ENCODE results near the gene NPAS2.

Gene NPAS2

DNA sequence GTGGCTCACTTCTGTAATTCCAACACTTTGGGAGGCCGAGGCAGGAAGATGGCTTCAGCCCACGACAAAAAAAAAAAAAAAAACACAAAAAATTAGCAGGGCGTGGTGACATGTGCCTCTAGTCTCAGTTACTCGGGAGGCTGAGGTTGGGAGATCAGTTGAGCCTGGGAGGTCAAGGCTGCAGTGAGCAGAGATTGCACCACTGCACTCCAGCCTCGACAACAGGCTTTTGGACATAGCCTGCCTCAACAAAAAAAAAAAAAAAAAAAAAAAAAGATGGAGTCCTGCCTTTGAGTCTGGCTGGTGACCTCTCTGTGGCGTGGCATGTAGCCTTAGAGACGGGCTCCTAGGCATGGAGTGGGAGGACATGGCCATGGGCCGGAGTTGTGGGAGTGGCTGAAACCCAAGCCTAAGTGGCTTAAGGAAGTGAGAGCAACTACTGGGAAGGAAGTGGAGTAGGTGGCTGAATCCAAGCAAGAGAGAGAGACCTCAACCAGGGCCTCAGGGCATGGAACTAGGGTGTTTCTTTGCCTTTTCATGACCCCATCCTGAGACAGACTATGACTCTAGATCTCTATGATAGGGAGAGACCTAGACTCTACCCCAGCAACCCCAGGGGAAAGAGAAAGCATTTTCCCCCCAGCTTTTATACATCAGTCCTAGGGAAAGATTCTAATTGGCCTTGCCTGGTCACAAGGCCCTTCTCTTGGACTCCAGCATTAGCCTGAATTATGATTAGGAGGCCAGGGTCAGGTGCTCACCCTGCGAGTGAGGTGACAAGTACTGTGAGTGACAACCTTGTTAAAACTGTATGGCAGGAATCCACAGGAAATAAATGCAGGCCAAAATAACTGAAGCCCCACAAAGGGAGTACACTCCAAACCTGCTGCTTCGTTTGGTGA is 34.2 kb downstream of the NPAS2 start:
- DNase-seq (ENCODE audit: low read depth): no peak

DNA sequence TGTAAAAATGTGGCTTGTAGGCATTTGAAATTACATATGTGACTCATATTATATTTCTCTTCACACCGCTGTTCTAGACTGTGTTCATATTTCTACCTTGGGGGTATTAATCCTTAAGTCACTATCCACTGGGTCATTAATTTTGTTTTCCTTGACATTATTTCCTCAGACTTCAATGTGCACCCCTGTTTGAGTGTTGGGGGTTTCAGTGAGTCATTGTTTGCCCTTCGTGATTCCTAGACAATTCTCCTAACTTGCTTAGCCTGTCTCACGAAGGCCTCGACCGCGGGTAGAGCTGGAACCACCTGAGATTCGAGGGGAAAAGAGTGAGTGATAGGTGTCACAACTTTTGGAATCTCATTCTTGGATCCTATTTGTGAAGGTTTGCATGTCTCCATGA is 35.1 kb downstream of the NPAS2 start:
- no peak for DNase-seq (ENCODE audit: low read depth)

DNA sequence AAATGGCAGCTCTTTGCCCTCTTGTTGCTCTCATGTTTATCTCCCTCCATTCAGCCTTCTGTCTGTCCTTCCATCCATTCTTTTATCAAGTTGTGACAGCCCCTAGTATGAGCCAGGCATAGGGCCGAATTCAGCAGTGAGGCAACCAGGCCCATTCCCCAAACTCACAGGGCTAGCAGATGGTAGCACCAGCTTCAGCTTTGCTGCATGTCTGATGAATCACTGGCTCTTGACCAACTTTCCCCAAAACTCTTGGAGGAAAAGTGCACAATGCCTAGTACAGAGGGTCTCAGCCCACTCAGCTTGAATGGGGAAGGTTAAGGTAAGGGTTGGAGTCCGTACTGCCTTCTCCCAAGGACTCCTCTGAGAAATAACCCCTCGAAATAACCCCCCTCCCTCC is 35.7 kb downstream of the NPAS2 start:
- DNase-seq (ENCODE audit: low read depth): no peak

DNA sequence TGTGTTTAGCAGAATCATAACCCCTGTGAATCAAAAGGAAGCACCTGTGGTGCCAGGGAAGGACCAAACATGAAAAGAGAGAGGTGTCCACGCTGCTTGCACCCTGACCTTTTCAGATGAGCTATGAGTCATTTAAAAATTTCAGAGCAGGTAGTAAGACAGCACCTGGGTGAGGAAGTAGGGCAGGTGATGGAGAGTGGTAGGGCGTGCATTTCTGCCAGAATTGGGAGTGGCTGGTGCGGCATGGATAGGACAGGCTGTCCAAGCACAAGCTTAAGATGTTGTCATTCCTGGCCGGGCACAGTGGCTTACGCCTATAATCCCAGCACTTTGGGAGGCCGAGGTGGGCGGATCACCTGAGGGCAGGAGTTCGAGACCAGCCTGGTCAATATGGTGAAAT is 36.8 kb downstream of the NPAS2 start:
- no peak for DNase-seq (ENCODE audit: low read depth)

DNA sequence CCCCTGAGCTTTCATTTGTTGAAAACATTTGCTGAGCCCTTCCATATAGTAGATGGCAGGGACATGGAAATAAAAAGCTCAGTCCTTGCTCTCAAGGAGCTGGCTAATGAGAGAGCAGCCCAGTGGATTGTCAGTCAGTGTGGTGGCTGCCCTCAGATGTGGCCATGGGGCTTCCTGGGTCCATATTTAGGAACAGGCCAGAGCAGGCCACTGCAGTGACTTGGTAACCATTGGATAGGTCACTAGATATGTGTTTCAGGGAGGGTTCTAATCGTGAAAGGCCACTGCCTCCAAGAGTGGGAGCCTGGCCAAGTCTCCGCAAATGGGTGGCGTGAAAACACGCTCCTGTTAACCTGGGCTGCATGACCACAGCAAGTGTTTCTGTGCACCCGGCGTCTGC is 37.4 kb downstream of the NPAS2 start:
- no peak for DNase-seq (ENCODE audit: low read depth)

DNA sequence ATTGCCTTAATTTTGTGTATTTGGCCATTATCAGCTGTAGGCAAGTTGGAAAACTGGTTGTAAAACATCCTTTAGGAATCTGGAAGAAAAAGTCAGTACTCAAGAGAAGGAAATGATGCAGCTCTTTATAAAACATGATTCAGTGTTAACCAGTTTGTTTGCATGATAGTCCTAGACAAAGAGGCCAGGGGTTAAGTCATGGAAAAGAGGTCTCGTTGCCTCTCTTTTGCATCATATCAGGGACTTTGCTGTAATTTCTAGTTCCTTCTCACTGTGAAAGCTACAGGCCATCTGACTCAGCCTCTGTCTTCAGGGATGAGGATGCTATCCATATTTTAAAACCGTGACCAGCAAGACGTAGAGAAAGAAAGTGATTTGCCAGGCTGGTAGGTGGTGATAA is 38.0 kb downstream of the NPAS2 start:
- no peak for DNase-seq (ENCODE audit: low read depth)

DNA sequence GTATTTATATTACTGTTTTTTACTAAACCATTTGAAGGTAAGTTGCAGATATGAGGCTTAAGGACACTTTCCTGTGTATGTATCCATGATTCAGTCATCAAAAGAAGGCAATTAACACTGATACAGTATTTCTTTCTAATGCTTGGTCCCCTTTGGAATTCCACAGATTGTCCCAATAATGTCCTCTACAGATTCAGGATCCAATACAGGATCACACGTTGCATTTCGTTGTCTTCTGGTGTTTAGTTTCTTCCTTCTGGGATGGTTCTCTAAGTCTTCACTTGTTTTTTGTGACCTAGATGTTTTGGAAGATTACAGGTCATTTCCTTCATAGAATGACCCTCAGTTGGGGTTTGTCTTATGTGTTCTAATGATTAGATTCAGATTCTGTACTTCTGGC is 40.0 kb downstream of the NPAS2 start:
- no peak for DNase-seq (ENCODE audit: low read depth)

DNA sequence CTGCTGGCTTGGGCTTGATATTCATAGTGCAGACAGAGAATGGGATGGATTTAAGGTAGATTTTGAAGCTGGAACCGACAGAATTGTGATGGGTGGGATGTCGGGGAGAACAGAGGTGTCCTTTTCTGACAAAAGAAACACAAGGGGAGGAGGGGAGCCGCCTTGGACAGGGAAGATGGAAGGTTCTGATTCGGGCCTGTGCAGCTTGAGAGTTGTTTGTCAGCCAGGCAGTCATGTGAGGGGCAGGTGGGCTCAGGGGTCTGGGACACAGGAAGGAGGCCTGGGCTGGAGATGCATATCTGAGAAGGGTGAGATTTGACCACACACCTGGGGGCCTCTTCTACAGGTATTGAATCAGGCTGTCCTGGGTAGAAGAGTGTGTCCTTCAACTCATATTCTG is 41.4 kb downstream of the NPAS2 start:
- DNase-seq (ENCODE audit: low read depth): no peak

DNA sequence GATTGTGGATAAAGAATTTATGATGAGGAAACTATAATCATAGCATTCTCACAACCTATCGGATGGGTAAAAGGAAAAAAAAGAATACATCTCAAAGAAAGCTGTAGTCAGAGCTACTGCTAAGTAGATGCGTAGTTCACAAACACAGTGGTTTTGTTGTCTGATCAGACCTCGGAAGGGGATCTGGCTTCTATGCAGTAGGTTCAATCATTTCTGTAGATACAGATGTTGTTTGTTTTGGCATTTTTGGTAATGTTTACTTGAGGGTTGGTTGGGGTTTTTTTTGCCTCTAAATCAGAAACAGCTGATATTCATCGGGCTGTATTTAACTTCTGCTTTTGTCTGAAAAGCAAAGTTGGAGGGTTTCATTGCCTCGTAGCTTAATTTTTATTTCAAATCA is 42.1 kb downstream of the NPAS2 start:
- no peak for DNase-seq (ENCODE audit: low read depth)

DNA sequence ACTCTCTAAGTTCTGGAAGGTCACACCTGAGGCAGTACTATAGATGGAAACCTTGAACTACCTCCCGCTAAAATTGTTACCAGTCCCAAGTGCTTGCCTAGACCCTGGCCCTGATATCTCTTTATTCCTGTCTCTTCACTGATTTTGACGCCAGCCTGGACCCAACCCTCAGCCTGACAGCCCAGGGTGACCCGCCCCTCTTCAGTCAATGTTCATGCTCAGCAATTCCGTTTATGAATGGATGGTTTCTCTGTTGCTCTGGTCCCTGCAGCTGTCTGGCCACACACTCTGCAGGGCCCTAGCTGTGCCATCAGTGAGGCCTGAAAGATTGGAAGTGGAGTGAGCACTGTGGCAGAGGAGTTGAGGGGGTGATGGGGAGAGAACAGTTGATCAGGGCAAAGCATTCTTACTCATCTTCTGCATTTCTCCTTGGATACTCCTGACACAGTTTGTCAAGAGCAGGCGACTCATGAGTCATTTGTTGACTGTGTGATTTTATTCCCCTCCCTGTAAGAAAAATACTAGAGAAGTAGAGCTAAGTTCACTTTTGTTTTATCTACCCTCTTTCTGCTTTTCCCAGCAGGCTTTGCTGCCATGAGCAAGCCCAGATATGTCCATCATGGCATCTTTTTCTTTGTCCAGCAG is 46.0 kb downstream of the NPAS2 start:
- DNase-seq (ENCODE audit: low read depth): no peak

DNA sequence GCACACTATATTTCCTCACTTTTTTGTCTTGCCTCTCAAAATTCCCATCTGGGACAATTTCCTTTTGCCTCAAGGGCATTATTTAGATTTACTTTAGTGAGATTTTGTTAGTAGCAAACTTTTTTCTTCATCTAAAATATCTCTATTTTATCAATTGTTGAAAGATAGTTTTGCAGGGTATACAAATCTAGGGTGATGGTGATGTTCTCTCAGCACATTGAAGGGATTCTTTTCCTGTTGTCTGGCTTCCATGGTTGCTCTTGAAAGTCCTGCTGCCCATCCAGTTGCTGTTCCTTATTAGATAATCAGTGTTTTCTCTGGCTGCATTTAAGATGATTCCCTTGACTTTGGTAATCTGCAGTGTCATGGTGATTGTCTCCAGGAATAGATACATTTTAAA is 48.1 kb downstream of the NPAS2 start:
- DNase-seq (ENCODE audit: low read depth): no peak

DNA sequence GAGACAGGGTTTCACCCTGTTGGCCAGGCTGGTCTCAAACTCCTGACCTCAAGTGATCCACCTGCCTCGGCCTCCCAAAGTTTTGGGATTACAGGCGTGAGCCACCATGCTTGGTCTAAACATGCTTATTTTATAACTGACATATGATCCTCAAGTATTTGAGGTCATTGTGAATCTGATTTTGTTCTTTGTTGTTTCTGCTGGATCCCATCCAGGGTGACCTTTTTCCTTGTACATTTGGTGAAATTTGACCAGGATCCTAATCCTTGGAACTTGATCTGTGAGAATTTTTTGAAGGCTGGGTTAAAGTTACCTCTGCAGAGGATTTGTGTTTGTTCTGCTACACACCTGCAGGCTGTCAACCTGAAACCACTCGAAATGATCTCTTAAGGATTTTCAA is 49.2 kb downstream of the NPAS2 start:
- no peak for DNase-seq (ENCODE audit: low read depth)

DNA sequence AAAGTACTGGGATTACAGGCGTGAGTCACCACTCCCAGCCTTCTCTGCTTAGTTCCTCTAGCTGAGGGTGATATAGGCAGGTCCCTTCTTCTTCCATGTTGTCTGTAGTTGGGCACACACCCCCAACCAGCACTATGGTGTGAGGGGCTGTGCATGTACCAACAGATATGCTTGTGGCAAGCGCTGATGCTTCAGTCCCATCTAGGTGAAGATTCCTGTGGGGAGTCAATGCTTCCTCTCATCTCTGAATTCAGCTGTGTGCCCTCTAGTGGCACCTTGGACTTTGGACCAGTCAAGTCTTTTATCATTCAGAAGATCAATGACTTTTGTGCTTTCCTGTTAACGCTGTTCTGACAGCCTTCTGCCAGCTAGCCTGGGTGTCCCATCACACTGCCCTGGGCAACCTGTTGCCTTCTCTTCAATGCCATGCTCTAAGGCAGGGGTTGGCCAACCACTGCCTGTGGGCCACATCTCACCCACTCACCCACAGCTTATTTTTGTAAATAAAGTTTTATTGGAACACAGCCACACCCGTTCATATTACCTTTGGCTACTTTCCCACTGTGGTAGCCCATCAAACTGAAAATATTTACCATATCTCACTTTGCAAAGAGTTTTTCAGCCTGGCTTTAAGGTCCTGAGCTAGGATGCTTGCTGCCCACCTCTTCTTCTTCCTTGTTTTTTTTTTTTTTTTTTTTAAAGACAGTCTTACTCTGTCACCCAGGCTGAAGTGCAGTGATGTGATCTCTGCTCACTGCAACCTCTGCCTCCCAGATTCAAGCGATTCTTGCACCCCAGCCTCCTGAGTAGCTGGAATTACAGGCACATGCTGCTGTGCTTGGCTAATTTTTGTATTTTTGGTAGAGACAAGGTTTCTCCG is 51.0 kb downstream of the NPAS2 start:
- no peak for DNase-seq (ENCODE audit: low read depth)

DNA sequence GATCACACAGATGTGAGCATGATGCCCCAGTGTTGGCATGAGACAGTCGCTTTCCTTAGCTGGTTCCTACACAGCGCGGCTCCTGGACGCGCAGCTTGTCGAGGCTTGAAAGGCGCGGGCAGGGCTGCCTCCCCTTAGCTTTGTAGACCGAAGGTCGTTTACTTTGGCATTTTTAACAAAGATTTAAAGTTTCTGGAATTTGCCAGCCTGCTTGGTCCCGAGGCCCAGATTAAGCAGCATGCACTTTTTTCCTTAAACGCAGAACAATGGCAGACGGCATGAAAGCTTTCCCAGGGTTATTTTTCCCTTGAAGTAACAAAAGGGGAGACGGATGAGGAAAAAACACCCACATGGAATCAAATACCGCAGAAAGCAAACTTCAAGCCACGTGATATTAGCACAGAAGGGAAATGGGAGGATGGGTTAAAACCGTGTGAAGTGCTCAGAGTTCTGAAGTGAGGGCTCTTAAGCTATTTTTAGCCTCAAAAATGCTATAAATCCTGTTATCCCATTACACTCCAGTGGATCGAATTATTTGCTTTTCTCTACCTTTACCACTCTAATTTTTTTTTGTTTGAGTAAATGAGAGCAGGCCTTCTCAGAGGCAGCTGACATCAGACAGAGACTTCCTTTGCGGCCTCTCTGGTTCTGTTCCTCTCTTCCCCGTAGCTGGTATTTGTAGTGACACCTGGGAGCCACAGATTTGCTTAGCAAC is 55.7 kb downstream of the NPAS2 start:
- DNase-seq (ENCODE audit: low read depth): no peak

DNA sequence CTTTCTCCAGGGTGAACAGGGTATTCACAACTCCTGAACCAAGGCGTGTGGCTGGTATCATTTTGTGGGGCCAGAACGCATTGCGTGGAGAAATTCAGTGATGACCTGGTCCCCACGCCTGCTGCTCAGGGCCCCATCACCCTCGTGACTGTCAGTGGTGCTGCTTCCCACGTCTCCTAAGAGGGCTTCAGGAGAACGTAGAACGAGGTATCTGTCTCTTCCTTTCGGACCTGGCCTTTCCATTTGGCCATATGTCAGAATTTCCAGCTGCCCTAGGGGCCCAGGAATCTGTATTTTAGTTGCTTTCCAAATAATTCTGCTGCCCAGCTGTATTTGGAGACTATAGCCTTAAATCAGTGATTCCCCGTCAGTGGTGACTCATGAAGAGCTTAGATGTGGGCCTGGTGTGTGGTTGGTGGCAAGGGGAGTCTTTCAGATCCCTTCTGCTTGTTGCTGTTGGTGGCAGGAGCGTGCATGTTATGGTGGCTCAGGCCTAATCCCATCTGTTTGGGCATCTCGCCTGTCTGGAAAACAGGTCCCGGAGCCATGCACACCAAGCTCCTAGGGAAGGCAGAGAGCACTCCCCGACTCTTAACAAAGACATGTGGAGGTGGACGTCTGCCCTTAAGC is 56.4 kb downstream of the NPAS2 start:
- no peak for DNase-seq (ENCODE audit: low read depth)

DNA sequence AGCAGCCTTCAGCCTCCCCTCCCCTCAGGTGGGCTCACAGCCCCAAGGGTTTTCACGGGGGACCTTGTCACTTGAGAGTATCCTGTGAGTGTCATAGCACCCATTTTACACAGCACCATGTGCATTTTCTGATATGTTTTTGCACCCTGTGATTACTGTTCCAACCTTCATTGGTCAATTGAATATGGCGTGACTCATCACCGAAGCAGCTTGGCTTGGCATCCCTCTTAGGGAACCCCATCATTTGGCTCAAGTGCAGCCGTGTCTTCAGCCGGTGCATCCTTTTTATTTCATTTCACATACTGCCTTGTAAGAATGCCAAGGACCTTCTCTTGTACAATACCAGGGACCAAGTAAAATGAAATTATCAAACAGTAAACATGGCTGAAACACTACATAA is 57.6 kb downstream of the NPAS2 start:
- no peak for DNase-seq (ENCODE audit: low read depth)

DNA sequence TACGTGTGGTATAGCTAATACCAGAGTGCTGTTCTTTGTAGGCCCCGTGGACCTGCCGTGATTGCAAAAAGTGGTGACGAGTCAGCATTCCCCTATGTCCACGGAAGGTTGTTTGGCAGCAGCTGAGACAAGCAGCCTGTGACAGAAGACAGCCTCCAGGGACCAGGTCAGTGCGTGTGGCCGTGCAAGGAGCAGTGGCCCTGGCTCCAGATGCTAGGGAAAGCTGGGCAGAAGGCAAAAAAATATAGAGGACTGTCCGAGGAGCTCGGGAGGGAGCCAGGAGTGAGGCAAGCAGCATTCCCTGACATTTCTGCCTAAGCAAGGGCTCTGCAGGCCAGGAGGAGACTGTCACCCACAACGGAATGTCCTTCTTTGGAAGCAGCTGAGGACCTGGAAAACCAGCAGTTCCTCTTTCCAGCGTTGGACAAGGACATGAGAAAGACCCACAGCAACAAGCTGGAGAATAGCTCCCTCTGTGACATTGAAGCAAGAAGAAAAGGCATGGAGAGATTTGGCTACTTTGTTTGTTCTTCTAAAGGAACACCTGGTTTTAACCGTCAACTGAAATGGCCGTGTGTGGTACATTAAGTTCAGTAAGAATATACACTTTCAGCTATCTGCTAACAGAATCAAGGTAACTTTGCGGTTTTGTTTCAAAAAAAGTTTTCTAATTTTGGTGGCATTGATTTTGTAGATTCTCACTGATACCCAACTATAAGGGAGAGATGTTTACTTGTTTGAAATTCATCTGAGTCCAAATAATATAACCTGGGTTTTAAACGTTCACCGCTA is 58.3 kb downstream of the NPAS2 start:
- no peak for DNase-seq (ENCODE audit: low read depth)

DNA sequence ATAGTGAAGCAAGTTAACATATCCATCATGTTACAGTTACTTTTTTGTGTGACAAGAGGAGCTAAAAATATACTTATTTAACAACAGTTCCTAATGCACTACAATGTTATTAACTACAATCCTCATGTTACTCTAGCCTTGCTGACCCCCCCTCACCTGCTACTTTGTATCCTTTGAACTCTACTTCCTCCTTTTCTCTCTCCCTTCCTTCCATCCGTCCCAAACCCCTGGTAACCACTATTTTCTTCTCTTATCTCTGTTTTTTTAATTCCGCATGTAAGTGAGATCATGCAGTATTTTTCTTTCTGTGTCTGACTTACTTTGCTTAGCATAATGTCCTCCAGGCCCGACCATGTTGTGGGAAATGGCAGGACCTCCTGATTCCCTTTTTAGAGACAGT is 59.4 kb downstream of the NPAS2 start:
- DNase-seq (ENCODE audit: low read depth): no peak

DNA sequence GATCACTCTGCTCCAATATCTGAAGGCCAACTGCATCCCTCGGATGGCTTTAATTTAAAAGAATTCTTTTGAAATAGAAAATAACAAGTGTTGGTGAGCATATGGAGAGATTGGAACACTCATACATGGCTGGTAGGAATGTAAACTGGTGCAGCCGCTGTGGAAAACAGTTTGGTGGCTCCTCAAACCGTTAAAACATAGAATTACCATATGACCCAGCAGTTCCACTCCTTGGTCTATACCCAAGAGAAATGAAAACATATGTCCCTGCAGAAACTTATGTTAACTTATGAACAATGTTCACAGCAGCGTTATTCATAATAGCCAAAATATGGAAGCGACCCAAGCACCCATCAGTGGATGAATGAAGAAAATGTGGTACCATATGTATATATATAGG is 60.1 kb downstream of the NPAS2 start:
- DNase-seq (ENCODE audit: low read depth): no peak

DNA sequence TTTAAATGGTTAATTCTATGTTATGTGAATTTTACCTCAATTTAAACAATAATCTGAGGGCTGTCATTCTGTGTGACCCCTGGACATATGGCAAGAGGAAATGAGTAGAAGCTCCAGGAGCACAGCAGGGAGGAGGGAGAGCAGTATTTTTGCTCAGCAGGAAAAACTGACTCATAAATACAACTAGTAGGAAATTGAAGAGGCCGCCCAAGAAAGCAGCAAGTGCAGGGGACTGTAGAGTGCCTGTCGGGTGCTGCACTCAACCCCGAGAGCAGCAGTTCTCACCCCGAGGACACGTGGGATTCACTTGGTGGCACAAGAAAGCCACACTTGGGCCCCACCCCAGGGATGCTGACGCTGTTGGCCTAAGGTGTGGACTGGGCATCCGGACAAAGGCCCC is 60.8 kb downstream of the NPAS2 start:
- no peak for DNase-seq (ENCODE audit: low read depth)

Measured in stimulated activated CD8-positive, alpha-beta memory T cell treated with anti-CD3 and anti-CD28 coated beads, Interleukin-7, amount 100 ng/mL, for 24 hours (primary cell).